GM21447 (cell line): Measurements from ENCODE around the gene FGFRL1.
"Not testable (repeated sequence)": the region's sequence is repeated elsewhere in the genome, so short reads cannot be mapped to it uniquely, and the experiment has no call there.

Source experiments
- ATAC-seq: cut with Tn5 transposase; IDR thresholded peaks from one replicate; pipeline ENCODE4 v1.9.1; 2021; ENCODE audit not compliant: unreplicated experiment

Gene FGFRL1

DNA sequence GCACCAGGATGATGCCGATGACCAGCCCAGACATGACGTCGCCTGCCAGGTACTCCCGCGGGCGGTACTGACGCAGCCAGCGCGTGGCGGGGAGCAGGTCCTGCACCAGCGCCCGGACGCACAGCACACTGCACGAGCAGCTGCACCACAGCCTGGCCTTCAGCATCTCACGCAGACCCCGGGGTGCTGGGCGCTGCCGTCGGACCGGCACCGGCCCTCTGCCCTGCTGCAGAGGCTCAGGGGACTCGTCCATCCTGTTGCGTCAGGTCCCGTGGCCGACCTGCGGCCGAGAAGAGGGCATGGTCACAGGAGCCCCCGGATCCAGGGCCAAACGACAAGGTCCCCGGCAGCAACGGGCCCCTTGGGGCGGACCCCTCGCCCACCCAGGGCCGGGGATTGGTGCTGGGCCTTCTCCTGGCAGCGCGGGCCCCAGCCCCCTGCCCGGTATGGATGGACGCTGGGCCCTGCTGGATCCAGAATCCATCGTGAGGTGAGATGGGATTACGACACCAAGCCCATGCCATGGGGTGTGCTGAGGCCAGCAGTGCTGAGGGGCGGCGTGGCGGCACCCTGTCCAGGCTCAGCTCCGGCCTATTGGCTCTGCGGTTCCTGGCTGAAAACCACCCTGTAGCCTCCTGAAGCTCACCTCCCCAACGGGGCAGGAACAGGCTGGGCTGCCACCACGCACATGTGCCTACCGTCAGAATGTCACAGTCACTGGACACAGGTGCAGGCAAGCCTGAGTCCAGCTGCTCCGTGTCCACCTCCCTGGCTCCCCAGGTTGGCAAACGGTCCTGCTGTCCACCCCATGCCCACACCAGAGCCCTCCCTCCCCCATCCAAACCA lies 19.8 kb upstream of the FGFRL1 start:
- ATAC-seq, result no peak

DNA sequence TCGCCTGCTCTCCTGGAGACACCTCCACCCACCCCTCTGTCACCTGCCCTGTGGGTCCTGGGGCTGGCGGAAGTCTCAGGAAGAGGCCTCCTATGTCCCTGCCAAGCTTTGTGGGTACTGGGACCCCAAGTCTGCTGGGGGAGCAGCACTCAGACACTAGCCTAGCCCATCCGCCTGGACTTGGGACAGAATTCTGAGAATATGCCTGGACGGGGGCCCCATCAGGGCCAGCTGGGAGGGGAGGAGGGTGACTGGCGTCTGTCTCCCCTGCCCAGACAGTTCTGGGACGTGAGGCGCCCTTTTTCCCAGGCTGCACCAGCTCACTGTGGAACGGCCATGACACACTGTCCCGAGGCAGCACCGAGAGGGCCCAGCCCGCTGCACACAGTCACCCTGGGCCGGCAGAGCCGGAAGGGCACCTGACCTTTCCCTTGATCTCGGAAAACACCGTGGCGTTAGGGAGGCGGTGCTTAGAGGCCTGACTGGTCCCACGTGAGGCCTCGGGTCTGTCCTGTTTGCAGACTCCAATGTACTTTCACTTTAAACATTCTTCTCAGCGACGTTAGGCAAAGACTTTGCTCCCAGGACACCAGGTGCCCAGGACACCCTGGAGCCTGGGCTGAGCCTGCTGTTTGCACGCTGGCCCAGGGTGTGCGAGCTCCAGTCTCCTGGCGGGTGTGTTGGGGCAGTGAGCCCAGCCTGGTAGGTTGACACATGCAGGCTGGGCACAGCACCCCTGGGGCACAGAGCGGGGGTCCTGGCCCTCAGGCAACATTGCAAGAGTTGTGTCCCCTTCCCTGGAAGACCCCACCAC lies 18.9 kb upstream of the FGFRL1 start:
- ATAC-seq, result no peak

DNA sequence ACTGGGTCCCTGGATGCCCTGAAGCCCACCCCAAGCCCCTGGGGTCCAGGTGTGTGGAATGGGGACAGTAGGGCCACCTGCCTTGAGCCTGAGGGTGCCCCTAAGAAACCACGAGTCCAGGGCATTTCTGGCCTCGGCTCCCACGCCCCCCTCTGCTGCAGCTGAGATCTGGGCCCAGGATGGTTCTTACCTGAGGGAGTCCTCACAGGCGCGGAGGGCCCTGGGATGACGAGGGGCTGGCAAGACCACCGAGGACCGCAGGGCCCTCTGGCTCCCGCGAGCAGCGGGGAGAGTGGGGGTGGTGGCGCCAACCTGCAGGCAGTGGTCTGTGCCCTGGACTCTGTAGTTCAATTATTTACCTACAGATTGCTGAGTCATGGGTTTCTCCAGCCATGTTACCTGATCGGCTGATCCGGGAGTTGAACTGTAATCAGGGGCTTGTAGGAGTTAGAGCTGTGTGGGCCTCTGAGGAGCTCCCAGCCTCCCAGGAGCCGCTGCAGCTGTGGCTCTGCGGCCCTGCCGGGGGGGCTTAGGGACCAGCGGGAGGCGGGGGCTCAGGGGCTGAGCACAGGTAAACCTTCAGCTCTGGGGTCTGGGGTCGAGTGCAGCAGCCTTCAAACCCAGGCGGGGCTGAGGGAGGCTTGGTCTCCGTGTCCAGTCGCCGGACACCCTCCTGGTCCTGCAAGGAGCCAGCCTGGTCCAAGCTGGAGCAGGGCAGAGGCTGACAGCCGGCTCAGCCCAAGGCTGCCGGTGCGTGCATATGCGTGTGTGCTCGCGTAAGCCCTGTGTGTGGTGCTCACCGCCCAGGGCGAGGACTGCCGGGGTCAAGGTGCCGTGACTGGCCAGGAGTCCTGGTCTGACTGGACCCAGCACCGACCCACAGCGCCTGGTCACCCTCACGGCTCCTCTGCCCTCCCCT lies 18.1 kb upstream of the FGFRL1 start, which contains the start of gene SLC26A1:
SLC26A1 (minus strand) TSS at position 294 of the 919 bp plus-strand sequence. CDS start 1,701 bp downstream, outside the sequence.
- no peak for ATAC-seq

DNA sequence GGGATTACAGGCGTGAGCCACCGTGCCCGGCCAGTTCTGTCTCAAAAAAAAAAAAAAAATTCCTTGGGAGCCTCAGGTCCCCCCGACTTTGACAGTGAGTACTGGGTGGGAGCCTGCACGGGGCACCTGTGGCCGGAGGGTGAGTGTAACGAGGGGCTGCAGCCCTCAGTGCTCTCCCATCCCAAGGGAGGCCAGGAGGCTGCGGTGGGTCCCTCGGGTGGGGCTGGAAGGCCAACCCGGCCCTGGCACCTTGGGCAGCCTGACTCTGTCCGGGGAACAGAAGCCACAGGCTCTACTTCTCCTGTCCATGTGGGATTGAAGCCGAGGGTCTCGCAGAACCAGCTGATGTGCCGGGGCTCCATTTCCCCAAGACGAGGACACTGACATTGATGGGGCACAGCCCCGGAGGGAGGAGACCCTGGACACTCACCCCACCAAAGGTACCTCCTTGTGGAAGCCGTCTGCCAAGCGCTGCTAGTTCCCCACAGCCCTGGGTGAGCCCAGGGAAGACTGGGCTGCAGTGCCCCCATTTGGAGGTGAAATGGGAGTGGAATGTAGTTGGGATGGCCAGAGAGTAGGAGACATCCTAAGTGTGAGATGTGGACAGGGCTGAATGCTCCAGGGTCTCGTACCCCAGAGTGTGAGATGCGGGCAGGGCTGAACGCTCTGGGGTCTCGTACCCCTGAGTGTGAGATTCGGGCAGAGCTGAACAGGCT lies 16.0 kb upstream of the FGFRL1 start:
- no peak for ATAC-seq

DNA sequence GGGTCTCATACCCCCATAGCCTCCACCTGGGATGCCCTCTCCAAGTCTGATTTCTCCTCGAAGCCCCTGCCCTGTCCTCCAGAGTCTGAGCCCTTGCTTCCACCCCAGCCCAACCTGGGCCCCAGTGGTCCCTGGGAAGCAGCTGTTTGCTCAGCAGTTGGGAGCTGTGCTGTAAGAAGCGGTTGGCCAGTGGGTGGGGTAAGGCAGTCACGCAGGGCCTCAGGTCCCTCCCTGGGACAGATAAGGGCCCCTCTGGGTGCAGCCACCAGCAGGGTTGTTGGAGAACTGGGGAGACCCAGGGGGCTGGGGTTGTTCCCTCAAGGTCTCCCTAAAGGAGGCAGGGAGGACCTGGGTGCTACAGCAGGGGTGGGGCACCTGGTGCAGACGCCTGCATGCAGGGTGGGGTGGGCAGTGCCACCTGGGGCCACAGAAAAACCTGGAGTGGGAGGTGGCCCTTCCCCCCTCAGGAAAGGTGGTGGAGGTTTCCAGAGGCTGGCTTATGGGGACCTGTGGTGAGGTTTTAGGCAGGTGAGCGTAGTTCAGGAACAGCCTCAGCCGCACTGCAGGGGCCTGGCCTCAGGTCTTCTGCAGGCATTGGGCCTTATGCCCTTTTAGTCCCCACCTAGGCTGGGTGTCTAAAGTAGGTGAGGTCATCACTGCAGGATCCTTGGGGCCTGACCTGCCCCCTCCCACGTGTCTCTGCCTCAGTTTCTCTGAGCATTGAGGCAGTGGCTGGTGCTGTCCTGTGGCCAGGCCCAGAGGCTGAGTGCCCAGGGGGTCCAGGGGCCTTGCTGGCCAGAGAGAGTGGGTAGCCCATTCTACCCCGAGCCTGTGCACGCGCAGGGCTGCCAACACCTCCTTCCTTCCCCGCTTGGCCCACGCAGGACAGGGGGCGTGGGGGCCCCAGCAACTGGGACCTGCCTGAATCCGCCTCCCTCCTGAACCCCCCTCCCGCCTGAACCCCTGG lies 15.1 kb upstream of the FGFRL1 start:
- no peak for ATAC-seq

DNA sequence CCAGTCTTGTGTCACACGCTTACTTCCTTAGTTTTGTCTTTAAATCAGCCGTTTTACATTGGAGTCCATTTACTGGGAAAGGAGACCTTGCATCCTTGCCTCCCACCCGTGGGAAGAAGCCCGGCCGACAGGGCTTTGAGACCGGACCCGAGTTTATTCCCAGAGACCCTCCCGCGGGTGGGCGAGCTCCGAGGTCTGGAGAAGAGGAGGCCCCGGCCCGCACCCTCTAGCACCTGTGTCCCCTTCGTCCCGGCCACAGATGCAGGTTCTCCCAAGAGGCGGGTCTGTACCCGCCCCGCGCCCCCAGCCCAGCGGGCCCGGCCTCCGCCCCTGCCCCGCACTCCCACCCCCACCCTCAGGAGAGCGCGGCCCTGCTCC lies 14.4 kb upstream of the FGFRL1 start:
- no peak for ATAC-seq

DNA sequence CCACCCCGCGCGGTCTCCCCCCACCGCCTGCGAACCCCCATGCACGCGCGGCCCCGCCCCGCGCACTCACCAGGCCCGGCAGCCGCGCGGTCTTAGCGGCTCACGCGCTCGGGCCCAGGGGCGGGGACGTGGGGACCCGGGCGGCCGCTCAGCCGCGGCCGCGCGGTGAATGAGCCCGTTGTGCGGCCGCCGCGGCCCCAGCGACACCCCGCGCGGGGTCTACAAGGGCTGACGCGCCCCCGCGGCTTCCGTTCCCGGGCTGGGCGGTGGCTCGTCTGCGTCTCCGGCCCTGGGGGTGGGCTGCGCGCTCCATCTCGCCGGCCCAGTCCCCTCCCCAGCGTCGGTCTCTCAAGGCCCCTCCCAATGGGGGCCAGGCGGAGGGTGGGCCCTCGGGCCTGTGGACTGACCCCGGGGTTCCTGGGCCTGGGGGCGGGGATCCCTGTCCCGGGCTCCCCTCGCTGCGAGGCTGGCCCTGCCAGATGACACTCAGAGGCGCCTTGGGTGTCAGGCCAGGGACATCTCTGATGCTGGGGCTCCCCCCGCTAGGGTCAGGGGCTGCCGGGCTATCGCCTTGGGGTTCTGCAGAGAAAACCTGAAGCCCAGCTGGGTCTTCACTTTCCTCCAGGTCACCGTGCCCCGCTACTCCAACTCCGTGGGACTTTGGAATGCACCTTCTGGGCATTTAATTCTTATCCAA lies 13.9 kb upstream of the FGFRL1 start:
- ATAC-seq, result no peak

DNA sequence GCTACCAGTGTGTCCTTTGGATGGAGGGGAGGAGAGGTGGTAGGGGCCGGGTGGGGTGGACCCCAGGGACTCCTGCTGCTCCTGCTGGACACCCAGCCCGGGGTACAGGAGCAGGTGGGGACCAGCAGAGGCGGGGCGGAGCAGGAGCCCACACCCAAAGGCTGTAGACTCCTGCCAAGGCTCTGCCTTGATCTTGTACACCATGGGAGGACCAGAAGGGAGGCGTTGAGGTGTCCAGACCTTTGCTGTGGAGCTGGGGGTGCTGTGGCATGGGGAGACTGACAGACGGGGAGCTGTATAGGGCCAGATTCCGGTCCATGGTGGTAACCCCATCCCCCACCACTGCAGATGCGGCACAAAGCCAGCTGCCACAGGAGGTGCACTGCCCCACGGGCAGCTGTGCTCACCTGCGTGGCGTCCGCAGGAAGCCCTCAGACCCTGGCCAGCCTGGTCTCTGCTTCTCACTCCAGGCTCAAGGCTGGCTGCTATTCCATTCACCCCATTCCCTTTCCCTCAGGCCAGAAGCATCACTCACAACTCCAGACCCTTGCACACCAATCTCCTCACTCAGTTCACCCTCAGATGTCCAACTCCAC lies 13.2 kb upstream of the FGFRL1 start:
- ATAC-seq, result no peak

DNA sequence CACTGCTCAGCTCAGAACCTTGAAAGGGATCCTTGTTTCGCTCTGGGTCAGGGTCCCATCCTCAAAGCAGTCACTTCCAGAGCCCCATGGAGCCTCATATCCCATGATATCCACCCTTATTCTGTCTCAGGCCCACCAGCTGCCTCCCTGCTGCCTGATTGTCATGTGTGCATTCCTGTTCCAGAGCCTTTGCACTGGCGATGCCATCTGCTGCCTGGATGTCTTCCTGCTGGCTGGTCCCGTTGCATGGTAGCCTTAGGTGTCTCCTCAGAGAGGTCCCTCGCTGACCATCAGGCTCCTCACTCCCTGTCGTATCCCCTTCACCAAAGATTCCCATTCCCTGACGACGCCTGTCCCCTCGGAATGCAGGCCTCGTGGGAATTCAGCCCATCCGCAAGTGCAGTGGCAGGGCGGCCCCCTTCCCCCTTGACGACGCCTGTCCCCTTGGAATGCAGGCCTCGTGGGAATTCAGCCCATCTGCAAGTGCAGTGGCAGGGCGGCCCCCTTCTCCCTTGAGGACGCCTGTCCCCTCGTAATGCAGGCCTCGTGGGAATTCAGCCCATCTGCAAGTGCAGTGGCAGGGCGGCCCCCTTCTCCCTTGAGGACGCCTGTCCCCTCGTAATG lies 12.1 kb upstream of the FGFRL1 start:
- not testable (repeated sequence) for ATAC-seq

DNA sequence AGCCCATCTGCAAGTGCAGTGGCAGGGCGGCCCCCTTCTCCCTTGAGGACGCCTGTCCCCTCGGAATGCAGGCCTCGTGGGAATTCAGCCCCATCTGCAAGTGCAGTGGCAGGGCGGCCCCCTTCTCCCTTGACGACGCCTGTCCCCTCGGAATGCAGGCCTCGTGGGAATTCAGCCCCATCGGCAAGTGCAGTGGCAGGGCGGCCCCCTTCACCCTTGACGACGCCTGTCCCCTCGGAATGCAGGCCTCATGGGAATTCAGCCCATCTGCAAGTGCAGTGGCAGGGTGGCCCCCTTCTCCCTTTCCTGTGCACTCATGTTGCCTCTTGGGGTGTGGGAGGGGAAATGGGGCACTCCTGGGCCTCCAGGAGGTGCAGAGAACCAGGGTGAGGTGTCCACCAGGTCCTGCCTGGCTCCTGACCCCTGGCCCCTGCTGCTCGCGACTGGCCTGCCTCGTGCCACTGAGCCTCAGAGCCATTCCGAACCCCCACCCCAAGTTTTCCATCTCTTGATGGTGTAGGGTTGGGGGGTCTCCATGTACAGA lies 11.5 kb upstream of the FGFRL1 start:
- no peak for ATAC-seq

DNA sequence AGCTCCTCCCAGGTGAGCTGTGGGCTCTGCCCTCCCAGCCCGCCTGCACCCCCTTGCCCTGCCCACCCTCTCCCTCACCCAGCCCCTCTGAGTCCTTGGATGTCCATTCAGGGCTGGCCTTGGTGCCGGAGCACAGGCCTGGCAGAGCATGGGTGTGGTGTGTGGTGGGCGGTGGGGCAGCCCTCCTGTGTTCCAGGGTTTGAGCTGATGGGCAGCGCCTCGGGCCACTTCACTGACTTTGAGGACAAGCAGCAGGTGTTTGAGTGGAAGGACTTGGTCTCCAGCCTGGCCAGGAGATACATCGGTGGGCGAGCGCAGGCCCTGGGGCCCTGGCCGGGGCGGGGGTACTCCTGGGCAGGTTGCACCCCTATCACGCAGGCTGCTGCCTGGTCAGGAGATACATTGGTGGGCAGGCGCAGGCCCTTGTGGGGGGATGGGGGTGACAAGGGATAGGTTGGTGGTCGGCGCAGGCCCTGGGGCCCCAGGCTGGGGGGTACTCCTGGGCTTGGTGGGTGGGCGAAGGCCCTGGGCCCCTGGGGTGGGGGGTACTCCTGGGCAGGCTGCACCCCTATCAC lies 10.7 kb upstream of the FGFRL1 start:
- ATAC-seq, result no peak

DNA sequence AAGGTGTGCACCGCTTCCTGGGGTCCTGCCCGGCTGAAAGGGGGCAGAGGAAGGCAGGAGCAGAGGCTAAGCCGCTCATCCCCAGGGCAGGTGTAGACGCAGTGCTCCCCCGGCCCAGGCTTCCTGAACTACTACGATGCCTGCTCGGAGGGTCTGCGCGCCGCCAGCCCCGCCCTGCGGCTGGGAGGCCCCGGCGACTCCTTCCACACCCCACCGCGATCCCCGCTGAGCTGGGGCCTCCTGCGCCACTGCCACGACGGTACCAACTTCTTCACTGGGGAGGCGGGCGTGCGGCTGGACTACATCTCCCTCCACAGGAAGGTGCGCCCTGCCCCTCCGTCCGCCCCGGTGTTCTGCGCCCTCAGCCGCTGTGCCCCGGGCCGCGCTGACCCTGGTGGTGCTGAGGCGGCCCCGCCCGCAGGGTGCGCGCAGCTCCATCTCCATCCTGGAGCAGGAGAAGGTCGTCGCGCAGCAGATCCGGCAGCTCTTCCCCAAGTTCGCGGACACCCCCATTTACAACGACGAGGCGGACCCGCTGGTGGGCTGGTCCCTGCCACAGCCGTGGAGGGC lies 9.8 kb upstream of the FGFRL1 start:
- ATAC-seq, result no peak

DNA sequence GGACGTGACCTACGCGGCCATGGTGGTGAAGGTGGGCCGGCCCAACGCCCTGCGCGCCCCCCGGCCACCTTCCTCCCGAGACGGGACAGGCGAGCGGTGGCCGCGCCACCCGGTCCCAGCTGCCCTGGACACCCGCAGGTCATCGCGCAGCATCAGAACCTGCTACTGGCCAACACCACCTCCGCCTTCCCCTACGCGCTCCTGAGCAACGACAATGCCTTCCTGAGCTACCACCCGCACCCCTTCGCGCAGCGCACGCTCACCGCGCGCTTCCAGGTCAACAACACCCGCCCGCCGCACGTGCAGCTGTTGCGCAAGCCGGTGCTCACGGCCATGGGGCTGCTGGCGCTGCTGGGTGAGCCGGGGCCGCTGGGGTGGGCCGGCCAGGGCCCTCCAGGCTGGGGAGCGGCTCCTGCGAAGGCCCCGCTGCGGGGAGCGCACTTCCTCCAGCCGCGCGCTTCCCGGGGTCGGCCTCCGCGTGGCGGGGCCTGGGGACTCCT lies 9.2 kb upstream of the FGFRL1 start:
- no peak for ATAC-seq

DNA sequence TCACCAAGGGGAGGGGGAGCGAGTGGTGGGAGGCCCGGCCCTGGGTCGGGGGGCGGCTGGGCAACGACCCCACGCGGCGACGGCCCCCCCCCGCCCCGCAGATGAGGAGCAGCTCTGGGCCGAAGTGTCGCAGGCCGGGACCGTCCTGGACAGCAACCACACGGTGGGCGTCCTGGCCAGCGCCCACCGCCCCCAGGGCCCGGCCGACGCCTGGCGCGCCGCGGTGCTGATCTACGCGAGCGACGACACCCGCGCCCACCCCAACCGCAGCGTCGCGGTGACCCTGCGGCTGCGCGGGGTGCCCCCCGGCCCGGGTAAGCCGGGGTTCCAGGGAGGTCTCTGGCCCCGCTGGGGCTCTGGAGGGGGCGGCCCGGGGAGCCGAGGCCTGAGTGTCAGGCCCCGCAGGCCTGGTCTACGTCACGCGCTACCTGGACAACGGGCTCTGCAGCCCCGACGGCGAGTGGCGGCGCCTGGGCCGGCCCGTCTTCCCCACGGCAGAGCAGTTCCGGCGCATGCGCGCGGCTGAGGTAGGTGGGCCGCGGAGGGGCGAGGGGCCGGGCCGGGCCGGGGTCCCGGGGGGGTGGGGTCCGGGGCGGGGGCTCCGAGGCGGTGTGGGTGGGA lies 8.7 kb upstream of the FGFRL1 start:
- no peak for ATAC-seq

DNA sequence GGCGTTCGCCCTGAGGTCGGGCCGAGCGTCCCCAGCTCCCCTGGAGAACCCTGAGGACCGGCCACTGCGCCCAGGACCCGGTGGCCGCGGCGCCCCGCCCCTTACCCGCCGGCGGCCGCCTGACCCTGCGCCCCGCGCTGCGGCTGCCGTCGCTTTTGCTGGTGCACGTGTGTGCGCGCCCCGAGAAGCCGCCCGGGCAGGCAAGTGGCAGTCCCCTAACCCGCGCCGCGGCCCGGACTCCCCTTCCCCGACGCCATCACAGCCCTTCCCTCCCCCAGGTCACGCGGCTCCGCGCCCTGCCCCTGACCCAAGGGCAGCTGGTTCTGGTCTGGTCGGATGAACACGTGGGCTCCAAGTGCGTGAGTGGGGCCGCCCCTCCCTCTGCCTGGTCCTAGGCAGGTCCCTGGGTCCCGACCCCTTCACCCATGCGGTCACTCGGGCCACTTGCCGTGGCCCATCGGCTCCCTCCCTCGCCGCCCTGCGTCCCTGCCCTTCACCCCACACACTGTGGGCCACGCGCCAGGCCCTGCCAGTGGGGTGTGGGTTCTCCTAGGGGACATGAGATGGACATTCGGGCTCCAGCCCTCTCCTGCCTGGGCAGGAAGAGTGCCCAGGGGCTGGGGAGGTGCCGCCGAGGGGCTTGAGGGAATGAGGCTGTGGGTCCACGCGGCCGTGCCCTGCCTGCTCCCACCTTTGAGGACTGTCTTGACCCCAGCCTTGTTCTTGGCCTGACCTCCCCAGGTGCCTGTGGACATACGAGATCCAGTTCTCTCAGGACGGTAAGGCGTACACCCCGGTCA lies 8.0 kb upstream of the FGFRL1 start:
- no peak for ATAC-seq

DNA sequence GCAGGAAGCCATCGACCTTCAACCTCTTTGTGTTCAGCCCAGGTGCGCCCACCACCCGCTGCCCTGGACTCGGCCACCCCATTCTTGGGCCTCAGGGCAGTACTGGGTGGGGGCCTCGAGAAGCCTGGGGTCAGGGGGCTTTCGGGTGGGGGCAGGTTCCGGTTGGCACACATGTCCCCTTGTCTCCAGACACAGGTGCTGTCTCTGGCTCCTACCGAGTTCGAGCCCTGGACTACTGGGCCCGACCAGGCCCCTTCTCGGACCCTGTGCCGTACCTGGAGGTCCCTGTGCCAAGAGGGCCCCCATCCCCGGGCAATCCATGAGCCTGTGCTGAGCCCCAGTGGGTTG lies 7.4 kb upstream of the FGFRL1 start:
- no peak for ATAC-seq
